NCI-H82 (cell line): ENCODE data around the gene TYMS.

ENCODE experiments used
- DNase-seq: peaks from one replicate; lab custom pipeline; 2025; lab: John Stamatoyannopoulos, UW

The TYMS gene

DNA sequence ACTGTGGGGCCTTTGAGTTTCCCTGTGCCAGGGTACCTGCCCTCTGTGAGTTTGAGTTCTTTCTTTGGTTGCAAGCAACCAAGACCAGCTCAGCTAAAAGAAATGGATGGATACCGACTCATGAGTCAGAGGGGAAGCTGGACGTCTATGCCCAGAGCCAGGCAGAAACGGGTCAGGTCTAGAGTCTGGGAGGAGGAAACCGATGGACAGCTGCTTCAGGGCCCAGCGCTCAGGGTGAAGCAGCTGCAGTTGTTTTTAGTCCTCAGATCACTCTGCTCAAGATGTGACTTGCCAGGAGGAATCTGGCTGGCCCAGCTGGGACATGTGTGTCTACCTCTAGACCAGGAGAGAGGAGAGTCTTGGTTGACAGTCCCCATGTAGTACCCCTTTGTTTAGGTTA lies 10.1 kb upstream of the TYMS start:
- DNase-seq, result no peak

DNA sequence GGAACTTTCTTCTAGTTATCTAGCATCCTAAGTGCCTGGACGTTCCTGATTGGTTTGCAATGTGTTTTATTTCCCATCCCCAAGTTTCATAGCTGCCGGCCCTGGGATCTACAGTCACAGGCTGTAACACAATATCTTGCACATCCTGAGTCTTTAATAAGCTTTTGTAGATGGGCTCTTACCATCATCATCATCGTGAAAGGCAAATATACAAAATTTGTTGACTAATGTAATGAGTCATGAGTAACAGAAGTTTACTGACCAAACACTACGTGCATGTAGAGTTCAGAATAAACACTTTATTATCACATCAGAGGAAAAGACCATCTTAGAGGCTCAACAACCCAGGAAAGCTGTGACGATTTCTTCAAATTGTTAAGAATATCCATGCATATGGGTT lies 8.1 kb upstream of the TYMS start:
- no peak for DNase-seq

DNA sequence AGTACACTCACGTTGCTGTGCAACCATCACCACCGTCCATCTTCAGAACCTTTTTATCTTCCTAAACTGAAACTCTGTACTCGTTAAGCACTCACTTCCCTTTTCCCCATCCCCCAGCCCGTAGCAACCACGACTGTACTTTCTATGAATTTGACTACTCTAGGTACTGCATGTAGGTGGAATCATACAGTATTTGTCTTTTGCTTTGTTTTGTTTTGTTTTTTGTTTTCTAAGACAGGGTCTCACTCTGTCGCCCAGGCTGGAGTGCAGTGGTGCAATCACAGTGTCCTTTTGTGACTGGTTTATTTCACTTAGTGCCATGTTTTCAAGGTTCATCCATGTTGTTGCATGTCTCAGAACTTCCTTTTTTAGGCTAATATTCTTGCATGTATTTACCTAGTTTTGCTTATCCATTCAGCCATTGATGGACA lies 7.0 kb upstream of the TYMS start:
- no peak for DNase-seq

DNA sequence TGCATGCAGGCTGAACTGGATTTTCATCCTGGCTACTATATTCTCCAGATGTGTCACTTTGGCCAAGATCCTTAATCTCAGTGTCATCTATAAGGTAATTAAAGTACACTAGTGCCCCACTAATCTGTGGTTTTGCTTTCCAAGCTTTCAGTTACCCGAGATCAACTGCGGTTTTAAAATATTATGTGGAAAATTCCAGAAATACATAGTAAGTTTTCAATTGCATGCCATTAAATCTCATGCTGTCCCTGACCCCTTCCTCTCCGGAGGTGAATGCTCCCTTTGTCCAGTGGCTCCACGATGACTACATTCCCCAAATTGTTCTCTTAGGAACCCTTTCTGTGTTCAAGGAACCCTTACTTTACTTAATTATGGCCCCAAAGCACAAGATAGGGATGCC lies 5.3 kb upstream of the TYMS start:
- DNase-seq, result peak; percentile 22

DNA sequence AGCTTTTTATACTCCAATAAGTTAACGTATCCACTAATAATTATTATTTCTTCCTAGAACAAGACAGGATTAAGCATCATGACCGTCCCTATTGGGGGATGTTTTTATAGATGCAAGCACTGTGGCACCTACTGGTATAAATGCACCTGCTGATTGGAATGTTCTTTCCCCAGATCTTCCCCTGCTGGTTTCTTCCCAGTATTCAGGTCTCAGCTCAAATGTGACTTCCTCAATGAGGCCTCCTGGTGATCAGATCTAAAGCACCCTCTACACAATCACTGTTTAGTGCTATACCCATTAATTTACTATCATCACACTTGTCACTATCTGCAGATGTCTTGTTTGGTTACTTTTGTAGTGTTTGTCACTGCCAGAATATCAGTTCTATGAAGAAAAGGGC lies 3.9 kb upstream of the TYMS start:
- DNase-seq, result no peak

DNA sequence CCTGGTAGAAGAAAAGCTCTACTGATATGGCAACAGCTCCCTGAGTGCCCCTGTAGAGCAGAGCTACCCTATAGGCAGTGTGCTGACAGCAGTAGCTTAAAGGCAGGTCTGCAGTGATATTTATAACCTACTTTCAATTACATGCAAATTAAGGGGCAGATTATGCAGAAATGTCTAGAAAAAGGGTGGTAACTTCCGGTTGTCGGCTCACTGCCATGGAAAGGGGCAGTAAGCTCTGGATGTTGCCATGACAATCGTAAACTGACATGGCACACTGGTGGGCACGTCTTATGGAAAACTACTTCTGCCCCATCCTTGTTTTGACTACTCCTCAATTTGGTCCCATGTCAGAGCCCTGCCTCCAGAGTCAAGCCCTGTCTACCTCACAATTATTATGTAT lies 2.9 kb upstream of the TYMS start:
- DNase-seq, result no peak

DNA sequence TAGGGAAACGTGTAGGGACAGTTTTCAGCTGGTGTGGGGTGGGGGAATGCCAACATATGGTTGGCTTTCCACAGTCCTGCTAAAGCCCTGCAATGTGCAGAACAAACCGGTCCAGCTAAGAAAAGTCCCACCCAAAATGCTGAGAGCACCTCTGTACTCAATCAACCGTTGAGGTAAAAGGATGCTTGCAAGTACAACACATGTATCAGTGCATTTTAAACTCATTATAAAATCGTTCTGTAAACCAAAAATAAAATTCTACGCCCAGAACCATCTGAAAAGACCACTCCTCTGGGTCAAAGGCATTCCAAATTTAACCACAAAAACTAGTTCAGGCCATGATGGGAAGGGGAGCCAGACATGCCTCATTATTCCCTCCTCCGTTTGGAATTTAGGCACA lies 2.0 kb upstream of the TYMS start:
- no peak for DNase-seq

DNA sequence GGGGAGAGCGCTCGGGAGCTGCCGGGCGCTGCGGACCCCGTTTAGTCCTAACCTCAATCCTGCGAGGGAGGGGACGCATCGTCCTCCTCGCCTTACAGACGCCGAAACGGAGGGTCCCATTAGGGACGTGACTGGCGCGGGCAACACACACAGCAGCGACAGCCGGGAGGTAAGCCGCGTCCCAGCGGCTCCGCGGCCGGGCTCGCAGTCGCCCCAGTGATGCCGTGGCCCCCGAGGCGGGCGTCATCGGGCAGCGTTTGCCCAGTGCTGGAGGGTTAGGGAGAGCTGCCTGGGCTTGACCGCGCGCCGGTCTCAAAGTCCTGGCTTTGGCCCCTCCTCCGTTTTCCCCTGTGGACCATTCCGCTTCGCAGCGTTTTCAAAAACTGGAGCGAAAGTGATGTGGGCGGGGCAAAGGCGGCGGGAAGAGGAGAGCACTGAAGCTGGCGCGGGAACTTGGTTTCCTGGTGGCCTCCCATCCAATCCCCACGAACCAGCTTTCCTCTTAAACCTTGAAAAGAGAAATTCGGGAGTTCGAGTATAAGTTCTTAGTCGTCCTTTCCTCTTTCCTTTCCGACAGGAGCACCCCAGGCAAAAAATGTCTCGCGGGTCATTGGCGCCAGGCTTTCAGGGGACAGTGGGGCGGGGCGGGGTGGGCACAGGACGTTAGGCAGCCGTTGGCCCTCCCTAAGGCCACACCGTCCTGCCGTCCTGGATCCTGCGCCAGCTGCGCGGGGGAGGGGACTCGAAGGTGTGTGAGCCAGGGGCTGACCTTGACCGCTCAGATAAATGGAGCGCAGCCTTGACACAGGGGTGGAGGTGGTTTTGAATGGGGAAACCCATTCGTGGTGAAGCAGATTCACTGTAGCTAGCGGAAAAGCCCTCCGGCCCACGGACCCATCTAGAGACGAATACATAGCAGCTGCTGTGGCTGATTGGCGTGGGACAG lies 821 bp downstream of the TYMS start:
- DNase-seq, result peak; percentile 93

DNA sequence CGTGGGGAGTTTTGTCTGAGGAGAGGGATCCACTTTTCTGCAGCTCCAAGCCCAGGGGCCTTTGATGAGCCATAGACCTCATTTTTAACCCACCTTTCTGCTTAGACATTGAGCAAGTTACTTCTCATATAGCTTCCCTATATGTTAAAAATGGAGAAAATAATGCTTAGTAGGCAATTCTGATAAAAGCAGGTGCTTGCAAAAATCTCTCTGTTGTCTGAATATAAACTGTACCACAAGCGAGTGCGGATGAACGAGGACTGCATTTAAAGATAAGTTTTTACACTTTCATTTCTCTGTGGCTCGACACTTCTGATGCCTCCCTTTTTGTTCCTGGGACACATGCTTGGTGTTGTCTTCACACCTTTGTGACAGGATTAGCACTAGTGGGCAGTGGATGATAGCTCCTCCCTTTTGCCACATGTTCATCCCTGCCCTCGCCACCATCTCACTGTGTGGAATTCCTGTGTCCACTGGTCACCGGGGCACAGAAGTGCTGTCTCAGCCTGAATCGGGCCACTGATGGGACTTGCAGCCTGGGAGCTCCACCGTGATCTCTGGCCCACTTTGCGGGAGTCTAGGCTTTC lies 1.6 kb downstream of the TYMS start:
- no peak for DNase-seq

DNA sequence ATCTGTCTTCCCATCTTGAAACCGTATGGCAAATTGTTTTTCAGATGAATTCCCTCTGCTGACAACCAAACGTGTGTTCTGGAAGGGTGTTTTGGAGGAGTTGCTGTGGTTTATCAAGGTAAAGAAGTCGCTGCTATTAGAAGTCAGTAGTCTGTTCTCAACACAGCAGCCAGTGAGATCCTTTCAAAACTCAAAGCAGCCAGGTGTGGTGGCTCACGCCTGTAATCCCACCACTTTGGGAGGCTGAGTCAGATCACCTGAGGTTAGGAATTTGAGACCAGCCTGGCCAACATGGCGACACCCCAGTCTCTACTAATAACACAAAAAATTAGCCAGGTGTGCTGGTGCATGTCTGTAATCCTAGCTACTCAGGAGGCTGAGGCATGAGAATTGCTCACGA lies 2.1 kb downstream of the TYMS start:
- no peak for DNase-seq

DNA sequence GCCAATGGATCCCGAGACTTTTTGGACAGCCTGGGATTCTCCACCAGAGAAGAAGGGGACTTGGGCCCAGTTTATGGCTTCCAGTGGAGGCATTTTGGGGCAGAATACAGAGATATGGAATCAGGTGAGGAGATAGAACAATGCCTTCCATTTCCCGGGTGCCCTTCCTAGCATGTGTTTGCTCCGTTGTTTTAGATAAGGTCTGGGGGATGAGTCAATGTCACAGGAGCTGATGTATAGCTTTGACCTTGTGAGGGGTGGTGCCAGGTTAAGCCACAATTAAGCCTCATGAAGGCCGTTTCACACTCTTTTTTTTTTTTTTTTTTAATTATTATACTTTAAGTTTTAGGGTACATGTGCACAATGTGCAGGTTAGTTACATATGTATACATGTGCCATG lies 4.7 kb downstream of the TYMS start:
- DNase-seq, result no peak

DNA sequence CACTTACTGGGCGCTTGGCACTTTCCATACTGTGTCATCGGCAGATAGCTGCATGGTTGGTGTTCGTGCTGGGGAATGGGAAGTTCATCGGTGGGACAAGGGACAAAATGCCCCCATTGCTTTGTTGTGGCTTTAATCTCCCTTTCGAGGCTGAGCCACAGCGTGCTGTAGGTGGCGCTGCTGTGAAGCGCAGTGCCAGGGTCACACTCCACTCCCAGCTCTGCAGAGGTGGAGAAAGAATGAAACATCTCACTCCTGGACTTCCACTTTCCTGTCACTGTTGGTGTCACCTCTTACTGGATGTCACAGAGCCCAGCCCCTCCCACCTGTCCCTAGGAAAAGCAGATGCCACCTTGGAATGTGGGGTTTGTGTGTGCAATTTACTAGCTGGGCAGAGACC lies 8.7 kb downstream of the TYMS start:
- no peak for DNase-seq

DNA sequence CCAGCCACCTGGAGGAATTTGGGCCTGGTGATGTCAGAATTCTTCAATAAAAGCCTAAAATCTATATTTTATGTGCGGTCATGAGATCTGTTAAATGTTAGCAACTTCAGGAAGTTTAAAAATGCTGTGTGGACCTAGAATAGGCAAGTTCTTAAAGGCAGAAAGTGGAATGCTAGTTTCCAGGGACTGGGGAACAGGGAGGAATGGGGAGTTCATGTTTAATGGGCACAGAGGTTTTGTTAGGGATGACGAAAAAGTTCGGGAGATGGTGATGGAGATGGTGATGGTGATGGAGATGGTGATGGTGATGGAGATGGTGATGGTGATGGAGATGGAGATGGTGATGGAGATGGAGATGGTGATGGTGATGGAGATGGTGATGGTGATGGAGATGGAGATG lies 9.2 kb downstream of the TYMS start:
- no peak for DNase-seq

DNA sequence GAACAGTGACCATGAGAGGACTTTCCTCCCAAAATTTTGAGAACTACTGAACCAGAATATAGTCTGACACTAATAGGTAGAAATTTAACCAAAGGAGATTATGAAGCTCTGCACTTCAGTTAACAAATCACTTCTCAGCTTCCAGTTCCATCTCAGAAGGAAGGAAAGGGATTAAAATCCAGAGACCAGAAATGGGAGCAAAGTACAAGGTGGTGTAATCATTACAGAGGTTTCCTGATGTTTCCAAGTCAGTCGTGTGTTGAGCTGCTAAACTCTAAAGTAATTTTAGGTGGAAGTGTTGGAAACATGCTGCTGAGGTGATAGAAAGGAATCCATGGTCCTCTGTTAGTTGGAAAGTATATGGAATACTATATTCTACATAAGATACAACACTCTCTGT lies 10.8 kb downstream of the TYMS start:
- DNase-seq, result no peak

DNA sequence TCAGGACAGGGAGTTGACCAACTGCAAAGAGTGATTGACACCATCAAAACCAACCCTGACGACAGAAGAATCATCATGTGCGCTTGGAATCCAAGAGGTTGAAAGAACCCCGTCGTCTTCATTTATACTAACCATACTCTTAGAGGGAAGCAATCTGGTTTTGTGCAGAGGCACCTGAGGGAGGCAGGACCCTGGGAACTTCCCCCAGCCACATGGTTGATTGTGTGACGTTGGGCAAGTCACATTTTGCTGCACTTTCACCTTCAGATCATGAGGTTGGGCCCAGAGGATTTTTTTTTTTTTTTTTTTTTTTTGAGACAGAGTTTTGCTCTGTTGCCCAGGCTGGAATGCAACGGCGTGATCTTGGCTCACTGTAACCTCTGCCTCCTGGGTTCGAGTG lies 11.6 kb downstream of the TYMS start:
- no peak for DNase-seq

DNA sequence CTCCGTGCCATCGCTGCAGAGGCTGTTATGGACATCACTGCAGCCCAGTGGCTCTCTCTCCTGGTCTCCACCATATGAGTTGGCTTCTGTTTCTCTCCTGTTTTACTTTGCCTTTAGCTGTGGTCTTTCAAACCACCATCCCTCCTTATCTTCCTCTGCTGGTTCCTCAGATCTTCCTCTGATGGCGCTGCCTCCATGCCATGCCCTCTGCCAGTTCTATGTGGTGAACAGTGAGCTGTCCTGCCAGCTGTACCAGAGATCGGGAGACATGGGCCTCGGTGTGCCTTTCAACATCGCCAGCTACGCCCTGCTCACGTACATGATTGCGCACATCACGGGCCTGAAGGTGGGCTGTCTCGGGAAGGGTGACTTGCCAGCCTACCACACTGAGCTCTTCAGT lies 13.1 kb downstream of the TYMS start:
- DNase-seq, result no peak

DNA sequence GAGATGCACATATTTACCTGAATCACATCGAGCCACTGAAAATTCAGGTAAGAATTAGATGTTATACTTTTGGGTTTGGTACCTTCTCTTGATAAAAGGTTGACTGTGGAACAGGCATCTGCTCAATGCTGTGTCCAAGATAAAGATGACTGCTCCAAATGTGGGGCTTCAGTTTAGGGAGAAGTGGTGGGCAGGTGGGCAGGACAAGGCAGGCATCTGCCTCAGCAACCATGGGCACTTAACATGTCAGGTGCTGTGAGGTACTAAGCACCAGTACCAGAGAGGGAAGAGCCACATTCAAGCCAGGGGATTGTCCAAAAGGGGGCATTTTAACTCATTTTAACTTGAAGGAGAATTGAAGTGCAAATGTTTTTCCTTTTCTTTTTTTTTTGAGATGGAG lies 14.0 kb downstream of the TYMS start:
- DNase-seq, result no peak

DNA sequence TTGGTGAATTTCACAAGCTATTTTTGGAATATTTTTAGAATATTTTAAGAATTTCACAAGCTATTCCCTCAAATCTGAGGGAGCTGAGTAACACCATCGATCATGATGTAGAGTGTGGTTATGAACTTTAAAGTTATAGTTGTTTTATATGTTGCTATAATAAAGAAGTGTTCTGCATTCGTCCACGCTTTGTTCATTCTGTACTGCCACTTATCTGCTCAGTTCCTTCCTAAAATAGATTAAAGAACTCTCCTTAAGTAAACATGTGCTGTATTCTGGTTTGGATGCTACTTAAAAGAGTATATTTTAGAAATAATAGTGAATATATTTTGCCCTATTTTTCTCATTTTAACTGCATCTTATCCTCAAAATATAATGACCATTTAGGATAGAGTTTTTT lies 15.9 kb downstream of the TYMS start:
- DNase-seq, result no peak

DNA sequence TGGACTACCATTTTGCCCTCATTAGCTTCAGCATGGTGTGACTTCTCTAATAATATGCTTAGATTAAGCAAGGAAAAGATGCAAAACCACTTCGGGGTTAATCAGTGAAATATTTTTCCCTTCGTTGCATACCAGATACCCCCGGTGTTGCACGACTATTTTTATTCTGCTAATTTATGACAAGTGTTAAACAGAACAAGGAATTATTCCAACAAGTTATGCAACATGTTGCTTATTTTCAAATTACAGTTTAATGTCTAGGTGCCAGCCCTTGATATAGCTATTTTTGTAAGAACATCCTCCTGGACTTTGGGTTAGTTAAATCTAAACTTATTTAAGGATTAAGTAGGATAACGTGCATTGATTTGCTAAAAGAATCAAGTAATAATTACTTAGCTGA lies 16.3 kb downstream of the TYMS start:
- DNase-seq, result no peak

DNA sequence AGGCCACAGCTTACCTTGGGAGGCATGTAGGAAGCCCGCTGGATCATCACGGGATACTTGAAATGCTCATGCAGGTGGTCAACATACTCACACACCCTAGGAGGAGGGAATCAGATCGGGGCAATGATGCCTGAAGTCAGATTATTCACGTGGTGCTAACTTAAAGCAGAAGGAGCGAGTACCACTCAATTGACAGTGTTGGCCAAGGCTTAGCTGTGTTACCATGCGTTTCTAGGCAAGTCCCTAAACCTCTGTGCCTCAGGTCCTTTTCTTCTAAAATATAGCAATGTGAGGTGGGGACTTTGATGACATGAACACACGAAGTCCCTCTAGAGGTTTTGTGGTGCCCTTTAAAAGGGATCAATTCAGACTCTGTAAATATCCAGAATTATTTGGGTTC lies 17.9 kb downstream of the TYMS start:
- DNase-seq, result no peak

DNA sequence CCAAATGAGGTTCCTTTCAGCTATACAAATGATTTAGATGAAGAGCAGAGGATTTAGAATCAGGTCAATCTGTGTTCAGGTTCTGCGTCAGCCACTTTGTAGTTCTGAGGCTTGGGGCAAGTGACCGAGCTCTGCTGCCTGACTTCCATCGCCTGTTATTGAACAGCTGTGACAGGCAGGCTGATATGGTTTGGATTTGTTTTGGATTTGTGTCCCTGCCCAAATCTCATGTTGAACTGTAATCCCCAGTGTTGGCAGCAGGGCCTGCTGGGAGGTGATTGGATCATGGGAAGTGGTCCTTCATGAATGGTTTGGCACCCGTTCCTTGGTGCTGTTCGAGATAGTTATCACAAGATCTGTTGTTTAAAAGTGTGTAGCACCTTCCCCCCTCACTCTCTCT lies 18.6 kb downstream of the TYMS start:
- peak; percentile 71 for DNase-seq

DNA sequence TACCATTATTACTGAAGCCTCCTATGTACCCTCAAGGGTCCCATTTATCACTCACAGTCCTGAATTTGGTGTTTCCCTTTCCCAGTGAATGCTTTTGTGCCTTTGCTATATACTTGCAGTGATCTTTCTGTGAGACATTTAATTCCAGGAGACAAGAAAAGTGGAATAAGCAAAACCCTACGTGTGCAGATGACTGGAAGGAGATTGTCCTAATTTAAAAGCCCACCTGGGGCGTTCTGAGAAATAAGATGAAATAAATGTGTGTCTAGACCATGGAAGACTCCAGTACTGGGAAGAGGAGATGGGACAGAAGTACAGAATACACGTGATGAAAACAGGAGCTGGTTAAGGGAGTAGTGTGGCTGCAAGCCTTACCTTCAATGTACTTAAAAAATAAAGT lies 19.3 kb downstream of the TYMS start:
- DNase-seq, result no peak

DNA sequence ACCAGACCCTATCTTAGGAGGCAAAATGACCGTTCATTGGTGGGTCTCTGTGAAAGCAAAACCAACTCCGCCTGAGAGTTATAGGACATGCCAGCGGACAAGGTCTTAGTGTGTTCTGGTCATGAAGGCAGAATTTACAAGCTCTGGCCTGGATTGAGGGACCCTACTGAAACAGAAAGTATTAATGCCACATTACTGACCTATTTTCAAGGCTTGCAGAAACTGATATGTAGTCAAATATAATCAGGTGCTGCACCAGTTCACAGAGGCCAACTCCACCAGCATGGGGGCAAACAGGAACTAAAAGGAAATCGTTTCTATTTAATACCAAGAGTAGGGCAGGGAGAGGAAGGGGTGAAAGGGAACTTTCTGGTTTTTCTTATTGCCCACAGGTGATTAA lies 19.7 kb downstream of the TYMS start:
- no peak for DNase-seq

DNA sequence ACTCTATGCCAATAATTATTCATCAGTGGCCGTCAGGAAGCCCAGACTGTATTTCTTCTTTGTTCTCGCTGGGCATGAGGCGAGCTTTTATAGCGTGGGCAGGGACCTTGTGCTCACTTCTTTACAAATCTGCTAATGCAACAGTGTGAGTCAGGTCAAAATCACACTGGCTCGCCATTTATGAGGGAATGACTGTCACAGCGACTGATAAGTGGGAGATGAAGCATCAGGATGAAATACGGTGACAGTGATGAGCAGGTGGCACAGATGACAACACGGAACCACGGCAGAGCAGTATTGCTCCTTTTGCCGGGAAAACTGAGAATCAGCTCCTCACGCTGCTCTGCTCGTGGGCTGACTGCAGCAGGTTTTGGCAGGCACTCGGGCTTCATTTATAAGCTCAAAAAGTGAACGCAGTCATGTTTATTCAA lies 20.5 kb downstream of the TYMS start:
- no peak for DNase-seq
